ENCODE data around the gene OR8D4.

GRCh38 chr11:123942413-123942812 lies 40.4 kb downstream of the OR8D4 start:
- TF ChIP-seq CTCF (IDR thresholded peaks at IDR 0.05; ENCODE audit: low read depth, low read length, poor library complexity, severe bottlenecking) (no peak), EZH2phosphoT487 (IDR thresholded peaks at IDR 0.05; ENCODE audit: borderline replicate concordance, low read length) (no peak)

Measured in DOHH2 (cell line).